Tibial nerve (tissue), 4 donors: ENCODE results near the gene ZBTB16. TPM values are rescaled to one million over a fixed set of nuclear protein-coding genes. Genes with fewer than 3 reads are reported as not detected.

ENCODE experiments used
- DNase-seq, 2 donors: peaks; one replicate each; pipeline ENCODE4 v3.0.0-alpha.2; 2019; ENCODE audit warnings: low spot score in 2 of 2
- H3K27ac ChIP-seq, 4 donors: fragments of 200-600 bp; sonication (generic) in 3 of 4; one replicate each; pipeline ENCODE4 v1.5.1; 2017 to 2019; ENCODE audit warnings: mild to moderate bottlenecking in 1 of 4
- H3K27me3 ChIP-seq, 2 donors: fragments of 200-600 bp; sonication (generic) in 1 of 2; one replicate each; pipeline versions ENCODE4 v1.5.1 to v1.6.0; 2017 to 2019
- H3K36me3 ChIP-seq, 3 donors: fragments of 200-600 bp; sonication (generic); one replicate each; pipeline ENCODE4 v1.5.1; 2018 to 2019
- H3K4me1 ChIP-seq, 4 donors: fragments of 200-600 bp; sonication (generic) in 3 of 4; one replicate each; pipeline ENCODE4 v1.5.1; 2017 to 2019
- H3K4me3 ChIP-seq, 4 donors: fragments of 200-600 bp; sonication (generic) in 3 of 4; one replicate each; pipeline ENCODE4 v1.5.1; 2017 to 2019; ENCODE audit warnings: mild to moderate bottlenecking in 1 of 4, moderate library complexity in 1 of 4
- H3K9me3 ChIP-seq, 4 donors: fragments of 200-600 bp; sonication (generic) in 3 of 4; one replicate each; pipeline ENCODE4 v1.5.1; 2017 to 2019
- CTCF ChIP-seq, 5 experiments: fragments of 200-600 bp in 3 of 5; fragments of 450-650 bp in 2 of 5; sonication (generic) in 3 of 5; IDR thresholded peaks; one replicate each; pipeline ENCODE4 v1.5.1; 2016 to 2019; ENCODE audit warnings: antibody characterized with exemption in 5 of 5, mild to moderate bottlenecking in 3 of 5, moderate library complexity in 2 of 5
- EP300 ChIP-seq, 2 donors: sonication (generic); formaldehyde crosslinking; IDR thresholded peaks; one replicate each; pipeline ENCODE4 v1.6.1; 2017; ENCODE audit warnings: antibody characterized with exemption in 2 of 2, mild to moderate bottlenecking in 1 of 2
- POLR2A ChIP-seq, 2 donors: fragments of 450-650 bp; IDR thresholded peaks; one replicate each; pipeline ENCODE4 v1.6.1; 2017; ENCODE audit warnings: antibody characterized with exemption in 2 of 2, mild to moderate bottlenecking in 2 of 2, moderate library complexity in 2 of 2
- WGBS, 2 donors: methylation state at CpG; one replicate each; pipeline ENCODE4 v1.1.5; 2018; 5-methylcytosine and 5-hydroxymethylcytosine counted together
- total RNA-seq, 4 donors: library from RNA; depleted of rRNA; stranded (reverse); fragments of >200 nt; gene quantifications; one replicate each; pipeline ENCODE4 v1.1.0, GENCODE V29; 2016

Gene ZBTB16
- total RNA-seq, 4 donors from 2014 or later = 405 to 756 (median 580) TPM

- TF ChIP-seq EP300 (IDR thresholded peaks at IDR 0.05) = no peak
- TF ChIP-seq CTCF (IDR thresholded peaks at IDR 0.05) = no peak
- TF ChIP-seq POLR2A (IDR thresholded peaks at IDR 0.05) = no peak
- no peak for DNase-seq
- Histone ChIP-seq H3K27me3 (no peaks in the 10 kb centered on the region), H3K27ac (no peak overlapping the region), H3K4me1 (peaks cover 0 to 100% (median 45%) of the 10 kb centered on the region in 4 donors), H3K4me3 (no peak overlapping the region), H3K9me3 (no peaks in the 10 kb centered on the region), H3K36me3 (peaks cover 0 to 40% (median 0%) of the 10 kb centered on the region in 3 donors)
- 76 to 89% methylated on average over 3 of the region's 3 CpGs for WGBS, 2 donors
Measured at GRCh38 chr11:114105611-114106010, 46.1 kb downstream of the ZBTB16 start.

- Histone ChIP-seq H3K27me3 (no peaks in the 10 kb centered on the region), H3K27ac (no peak overlapping the region), H3K9me3 (no peaks in the 10 kb centered on the region), H3K36me3 (peaks cover 0 to 36% (median 0%) of the 10 kb centered on the region in 3 donors), H3K4me1 (peaks cover 0 to 100% (median 46%) of the 10 kb centered on the region in 4 donors), H3K4me3 (no peak overlapping the region)
- no peak for DNase-seq
- WGBS, 2 donors = 64 to 82% methylated on average over 8 of the region's 8 CpGs
- TF ChIP-seq EP300 (IDR thresholded peaks at IDR 0.05) (no peak), CTCF (IDR thresholded peaks at IDR 0.05) (no peak), POLR2A (IDR thresholded peaks at IDR 0.05) (no peak)
Measured at GRCh38 chr11:114106047-114106446, 46.5 kb downstream of the ZBTB16 start.

- Histone ChIP-seq H3K36me3 (peaks cover 0 to 35% (median 0%) of the 10 kb centered on the region in 3 donors), H3K27ac (no peak overlapping the region), H3K4me1 (peaks cover 0 to 100% (median 51%) of the 10 kb centered on the region in 4 donors), H3K9me3 (no peaks in the 10 kb centered on the region), H3K27me3 (no peaks in the 10 kb centered on the region), H3K4me3 (no peak overlapping the region)
- no peak for DNase-seq
- TF ChIP-seq CTCF (IDR thresholded peaks at IDR 0.05) (no peak), POLR2A (IDR thresholded peaks at IDR 0.05) (no peak), EP300 (IDR thresholded peaks at IDR 0.05) (no peak)
- WGBS, 2 donors = 98% methylated on average over 6 of the region's 6 CpGs
Measured at GRCh38 chr11:114106986-114107385, 47.5 kb downstream of the ZBTB16 start.

- no peak overlapping the region for H3K4me3 ChIP-seq
- H3K27ac ChIP-seq = peak overlapping the region; percentile 63 to 83 (median 66)
- H3K27me3 ChIP-seq = no peaks in the 10 kb centered on the region
- DNase-seq = no peak
- TF ChIP-seq EP300 (IDR thresholded peaks at IDR 0.05) (no peak), CTCF (IDR thresholded peaks at IDR 0.05) (no peak), POLR2A (IDR thresholded peaks at IDR 0.05) (no peak)
- peaks cover 0 to 35% (median 0%) of the 10 kb centered on the region in 3 donors for H3K36me3 ChIP-seq
- H3K4me1 ChIP-seq = peaks cover 0 to 100% (median 51%) of the 10 kb centered on the region in 4 donors
- no peaks in the 10 kb centered on the region for H3K9me3 ChIP-seq
- WGBS, 2 donors = 83 to 88% methylated on average over 9 to 10 of the region's 10 CpGs
Measured at GRCh38 chr11:114108501-114109205, 49.1 kb downstream of the ZBTB16 start.
